PC-9 (cell line): Measurements from ENCODE around the gene SPSB3.

Source experiments
- CTCF ChIP-seq: fragments of 200-600 bp; sonication (generic); conservative IDR thresholded peaks from 2 replicates; pipeline ENCODE4 v1.6.1; 2017; ENCODE audit warnings: mixed run types, antibody characterized with exemption, mild to moderate bottlenecking, moderate library complexity
- EZH2 ChIP-seq: fragments of 200-600 bp; sonication (generic); IDR thresholded peaks from 2 replicates; pipeline ENCODE4 v1.8.0; 2017; ENCODE audit warnings: antibody characterized with exemption, low read depth

DNA sequence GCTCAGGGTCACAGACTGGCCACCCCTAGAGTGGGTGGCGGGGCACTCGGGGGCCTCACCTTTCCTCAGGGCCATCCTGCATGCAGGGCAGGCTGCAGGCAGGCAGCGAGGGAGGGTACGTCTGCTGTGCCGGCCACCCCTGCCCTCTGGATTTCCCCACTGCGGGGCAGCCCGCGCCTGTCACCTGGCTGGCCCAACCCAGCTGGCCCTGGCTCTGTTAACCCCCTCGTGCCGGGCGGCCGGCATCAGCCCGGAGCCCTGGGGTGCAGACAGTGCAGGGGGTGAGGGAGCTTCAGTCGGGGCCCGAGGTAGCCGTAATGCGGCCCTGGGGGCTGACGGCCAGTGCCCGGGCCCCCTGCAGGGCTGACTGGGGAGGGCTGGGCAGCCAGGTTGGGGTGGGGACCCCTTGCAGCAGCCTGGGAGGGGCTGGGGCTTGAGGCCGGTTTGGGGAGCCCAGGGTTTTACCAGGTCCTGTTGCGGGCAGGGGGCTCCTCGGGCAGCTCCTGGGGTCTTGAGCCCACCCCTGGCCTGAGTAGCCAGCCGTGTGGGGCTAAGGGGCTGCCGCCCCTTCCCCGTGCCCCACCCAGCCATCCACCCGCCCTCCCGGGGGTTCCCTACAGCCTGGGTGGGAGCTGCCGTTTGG is 11.3 kb upstream of the SPSB3 start, which contains the start of gene IGFALS:
- no peak for TF ChIP-seq CTCF
- TF ChIP-seq EZH2, result no peak
